ENCODE results near the gene FAM124B.

FAM124B gene

GRCh38 chr2:224363281-224363680, 38.6 kb downstream of the FAM124B start:
- TF ChIP-seq CTCF (conservative IDR thresholded peaks at IDR 0.05; ENCODE audit: low read length) (no peak), EZH2phosphoT487 (IDR thresholded peaks at IDR 0.05; ENCODE audit: borderline replicate concordance) (no peak)
- Histone ChIP-seq H3K4me1 (ENCODE audit: insufficient read depth, low read length, poor library complexity, severe bottlenecking) (no peaks in the 10 kb centered on the region), H3K27me3 (ENCODE audit: insufficient read depth, low read length, poor library complexity, severe bottlenecking) (no peaks in the 10 kb centered on the region), H3F3A (ENCODE audit: low read depth) (no peaks in the 10 kb centered on the region), H3K4me3 (ENCODE audit: low read length, poor library complexity, severe bottlenecking) (no peak overlapping the region), H2AFZ (ENCODE audit: low read length) (no peak overlapping the region), H3K9me2 (replicated peaks; ENCODE audit: low read depth, low read length) (no peaks in the 10 kb centered on the region), H3K36me3 (ENCODE audit: insufficient read depth, low read length) (no peaks in the 10 kb centered on the region), H4K20me1 (ENCODE audit: insufficient read depth, low read length, poor library complexity, severe bottlenecking) (no peaks in the 10 kb centered on the region), H3K9me3 (ENCODE audit: insufficient read depth, low read depth, low read length) (no peaks in the 10 kb centered on the region), H3K9ac (ENCODE audit: low read depth, low read length, poor library complexity, severe bottlenecking) (no peak overlapping the region), H3K79me2 (ENCODE audit: insufficient read depth, low read length) (no peaks in the 10 kb centered on the region), H3K4me2 (ENCODE audit: low read depth, low read length, poor library complexity, severe bottlenecking) (no peak overlapping the region)

- Histone ChIP-seq H3K9me3 (ENCODE audit: insufficient read depth, low read depth, low read length) (no peaks in the 10 kb centered on the region), H2AFZ (ENCODE audit: low read length) (no peak overlapping the region), H3K4me3 (ENCODE audit: low read length, poor library complexity, severe bottlenecking) (no peak overlapping the region), H3K9me2 (replicated peaks; ENCODE audit: low read depth, low read length) (no peaks in the 10 kb centered on the region), H3K9ac (ENCODE audit: low read depth, low read length, poor library complexity, severe bottlenecking) (no peak overlapping the region), H4K20me1 (ENCODE audit: insufficient read depth, low read length, poor library complexity, severe bottlenecking) (no peaks in the 10 kb centered on the region), H3F3A (ENCODE audit: low read depth) (no peaks in the 10 kb centered on the region), H3K36me3 (ENCODE audit: insufficient read depth, low read length) (no peaks in the 10 kb centered on the region), H3K4me2 (ENCODE audit: low read depth, low read length, poor library complexity, severe bottlenecking) (no peak overlapping the region), H3K27me3 (ENCODE audit: insufficient read depth, low read length, poor library complexity, severe bottlenecking) (no peaks in the 10 kb centered on the region), H3K4me1 (ENCODE audit: insufficient read depth, low read length, poor library complexity, severe bottlenecking) (no peaks in the 10 kb centered on the region), H3K79me2 (ENCODE audit: insufficient read depth, low read length) (no peaks in the 10 kb centered on the region)
- TF ChIP-seq CTCF (conservative IDR thresholded peaks at IDR 0.05; ENCODE audit: low read length): no peak
Observed at GRCh38 chr2:224362094-224362493, 39.8 kb downstream of the FAM124B start.

GRCh38 chr2:224360801-224361251, 41.1 kb downstream of the FAM124B start:
- Histone ChIP-seq H3K27me3 (ENCODE audit: insufficient read depth, low read length, poor library complexity, severe bottlenecking) (no peaks in the 10 kb centered on the region), H3K9ac (ENCODE audit: low read depth, low read length, poor library complexity, severe bottlenecking) (no peak overlapping the region), H3K79me2 (ENCODE audit: insufficient read depth, low read length) (no peaks in the 10 kb centered on the region), H4K20me1 (ENCODE audit: insufficient read depth, low read length, poor library complexity, severe bottlenecking) (no peaks in the 10 kb centered on the region), H3K4me3 (ENCODE audit: low read length, poor library complexity, severe bottlenecking) (no peak overlapping the region), H3K4me1 (ENCODE audit: insufficient read depth, low read length, poor library complexity, severe bottlenecking) (no peaks in the 10 kb centered on the region), H3K36me3 (ENCODE audit: insufficient read depth, low read length) (no peaks in the 10 kb centered on the region), H3K9me2 (replicated peaks; ENCODE audit: low read depth, low read length) (no peaks in the 10 kb centered on the region), H3K4me2 (ENCODE audit: low read depth, low read length, poor library complexity, severe bottlenecking) (no peak overlapping the region), H3F3A (ENCODE audit: low read depth) (no peaks in the 10 kb centered on the region), H3K9me3 (ENCODE audit: insufficient read depth, low read depth, low read length) (no peaks in the 10 kb centered on the region), H2AFZ (ENCODE audit: low read length) (no peak overlapping the region)
- no peak for TF ChIP-seq EZH2phosphoT487 (IDR thresholded peaks at IDR 0.05; ENCODE audit: borderline replicate concordance)
- TF ChIP-seq CTCF (conservative IDR thresholded peaks at IDR 0.05; ENCODE audit: low read length): no peak
